AG10803 (cell line): ENCODE measurements around the gene ARHGEF19.
"Not testable (repeated sequence)": the region's sequence is repeated elsewhere in the genome, so short reads cannot be mapped to it uniquely, and the experiment has no call there.

Experiments used
- DNase-seq: peaks from one replicate; pipeline ENCODE4 v3.0.0; 2010; ENCODE audit warnings: low read depth
- H3K4me3 ChIP-seq: 2 replicates; pipeline ENCODE4 v1.5.1; 2011; ENCODE audit warnings: mild to moderate bottlenecking, low read length, control low read depth
- TF ChIP-seq, protein P1 (sequence below): conservative IDR thresholded peaks from 2 replicates; pipeline ENCODE4 v1.5.1; 2011; ENCODE audit warnings: mild to moderate bottlenecking, low read length, control low read depth, inconsistent platforms

The ARHGEF19 gene

DNA sequence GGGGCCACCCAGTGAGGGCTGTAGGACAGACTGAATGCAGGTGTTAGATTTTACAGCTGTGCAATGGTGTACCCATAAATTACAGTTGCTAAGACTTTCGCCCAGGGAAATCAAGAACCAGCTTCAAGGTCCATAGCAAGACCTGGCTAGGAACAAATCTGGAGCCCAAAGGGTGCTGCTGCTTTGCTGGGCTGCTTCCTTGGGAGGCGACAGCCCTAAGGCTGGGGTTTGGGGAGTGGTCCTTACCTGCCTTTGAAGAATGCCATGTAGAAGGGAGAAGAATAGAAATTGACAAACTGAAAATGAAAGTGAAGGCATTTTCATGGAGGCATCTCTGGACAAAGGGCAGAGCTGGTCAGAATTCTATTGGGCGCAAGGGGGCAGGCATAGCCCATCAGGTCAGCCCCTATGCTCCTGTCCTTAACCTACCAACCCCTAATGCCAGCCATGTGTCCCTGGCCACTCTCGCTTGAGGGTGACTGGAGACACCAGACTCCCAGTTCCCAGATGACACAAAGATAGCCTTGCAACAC is 7.6 kb upstream of the ARHGEF19 start:
- H3K4me3 ChIP-seq = no peak overlapping the region
- TF ChIP-seq, protein P1, sequence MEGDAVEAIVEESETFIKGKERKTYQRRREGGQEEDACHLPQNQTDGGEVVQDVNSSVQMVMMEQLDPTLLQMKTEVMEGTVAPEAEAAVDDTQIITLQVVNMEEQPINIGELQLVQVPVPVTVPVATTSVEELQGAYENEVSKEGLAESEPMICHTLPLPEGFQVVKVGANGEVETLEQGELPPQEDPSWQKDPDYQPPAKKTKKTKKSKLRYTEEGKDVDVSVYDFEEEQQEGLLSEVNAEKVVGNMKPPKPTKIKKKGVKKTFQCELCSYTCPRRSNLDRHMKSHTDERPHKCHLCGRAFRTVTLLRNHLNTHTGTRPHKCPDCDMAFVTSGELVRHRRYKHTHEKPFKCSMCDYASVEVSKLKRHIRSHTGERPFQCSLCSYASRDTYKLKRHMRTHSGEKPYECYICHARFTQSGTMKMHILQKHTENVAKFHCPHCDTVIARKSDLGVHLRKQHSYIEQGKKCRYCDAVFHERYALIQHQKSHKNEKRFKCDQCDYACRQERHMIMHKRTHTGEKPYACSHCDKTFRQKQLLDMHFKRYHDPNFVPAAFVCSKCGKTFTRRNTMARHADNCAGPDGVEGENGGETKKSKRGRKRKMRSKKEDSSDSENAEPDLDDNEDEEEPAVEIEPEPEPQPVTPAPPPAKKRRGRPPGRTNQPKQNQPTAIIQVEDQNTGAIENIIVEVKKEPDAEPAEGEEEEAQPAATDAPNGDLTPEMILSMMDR = no peak

DNA sequence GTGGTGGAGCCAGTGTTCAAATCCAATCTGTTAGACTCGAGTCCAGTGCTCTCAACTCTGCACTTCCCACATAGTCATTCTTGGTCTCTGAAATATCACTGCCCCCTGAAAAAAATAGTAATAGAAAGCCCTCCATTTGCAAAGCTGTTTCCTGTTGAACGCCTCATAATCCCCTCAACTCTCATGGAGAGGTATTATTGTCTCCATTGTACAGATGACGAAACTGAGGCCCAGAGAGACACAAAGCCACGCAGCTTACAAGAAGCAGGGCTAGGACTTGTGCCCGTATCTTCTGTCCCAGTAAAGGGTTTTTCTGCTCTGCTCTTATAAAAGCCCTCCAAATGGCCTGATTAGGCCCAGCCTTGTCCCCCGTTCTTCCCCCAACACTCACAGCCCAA is 6.2 kb upstream of the ARHGEF19 start:
- DNase-seq = no peak
- no peak overlapping the region for H3K4me3 ChIP-seq
- TF ChIP-seq, protein P1 = no peak

More for the DNA sequence above, 7.6 kb upstream of the ARHGEF19 start:
- DNase-seq = no peak

DNA sequence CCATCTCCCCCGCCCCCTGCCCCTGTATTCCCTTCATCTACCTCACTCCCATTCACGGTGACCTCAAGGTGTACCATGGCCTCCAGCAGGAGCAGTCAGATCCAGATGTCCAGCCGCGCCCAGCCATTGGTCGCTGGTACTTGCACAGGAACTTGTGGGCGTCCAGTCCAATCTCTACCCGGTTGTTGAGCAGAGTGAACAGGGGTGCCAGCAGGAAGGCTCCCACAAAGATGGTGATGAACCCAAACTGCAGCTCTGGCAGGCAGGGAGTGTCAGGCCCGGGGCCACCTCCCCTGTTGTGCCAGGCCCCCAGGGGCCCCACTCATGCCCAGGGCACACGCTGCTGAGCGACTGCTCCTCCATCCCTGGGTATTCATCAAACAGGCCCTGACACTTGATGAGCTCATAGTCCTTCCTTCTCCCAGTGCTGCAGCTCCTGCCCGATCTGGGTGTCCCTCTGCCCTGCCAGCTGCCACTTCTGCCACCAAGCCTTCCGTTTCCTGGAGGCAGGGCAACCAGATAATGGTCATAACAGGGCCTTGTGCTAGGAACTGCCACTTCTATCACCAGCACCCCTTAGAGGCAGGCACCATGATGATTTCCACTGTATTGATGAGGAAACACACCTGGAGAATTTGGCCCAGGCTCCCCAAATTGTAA is 5.7 kb upstream of the ARHGEF19 start:
- no peak for DNase-seq
- TF ChIP-seq, protein P1 = no peak
- H3K4me3 ChIP-seq = no peak overlapping the region; the same call in 1 of the 2 replicates

DNA sequence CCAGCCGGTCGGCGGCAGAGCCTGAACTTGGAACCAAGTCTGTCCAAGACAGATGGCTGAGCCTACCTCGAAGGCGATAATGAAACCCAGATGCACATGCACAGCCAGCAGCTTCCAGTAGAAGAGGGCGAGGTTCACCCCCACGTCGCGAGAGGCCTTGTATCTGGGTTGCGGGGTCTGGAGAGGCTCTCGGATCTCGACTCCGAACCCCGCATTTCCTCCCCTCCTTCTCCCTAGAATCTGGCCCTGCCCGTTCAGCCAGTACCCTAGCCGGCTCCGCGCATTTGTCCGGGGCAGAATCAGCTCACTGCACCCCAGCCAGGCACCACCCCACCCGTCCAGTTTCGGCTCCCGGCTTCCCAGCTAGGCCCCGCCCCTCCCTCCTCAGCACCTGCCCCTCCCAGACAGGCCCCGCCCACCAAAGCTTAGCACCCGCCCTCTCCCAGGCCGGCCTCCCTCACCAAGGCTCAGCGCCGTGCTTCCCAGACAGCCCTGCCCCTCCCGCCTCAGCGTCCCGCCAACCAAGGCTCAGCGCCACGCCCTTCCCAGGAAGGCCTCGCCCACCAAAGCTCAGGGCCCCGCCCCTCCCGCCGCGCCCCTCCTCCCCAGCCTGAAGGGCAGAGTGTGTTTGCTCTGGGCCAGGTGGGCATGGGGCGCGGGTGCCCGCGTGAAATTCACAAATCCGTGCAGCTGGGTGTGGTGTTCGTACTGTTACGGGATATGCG is 4.8 kb upstream of the ARHGEF19 start:
- peak; percentile 96 for DNase-seq
- H3K4me3 ChIP-seq = peak overlapping the region; percentile 63
- TF ChIP-seq, protein P1 = no peak

DNA sequence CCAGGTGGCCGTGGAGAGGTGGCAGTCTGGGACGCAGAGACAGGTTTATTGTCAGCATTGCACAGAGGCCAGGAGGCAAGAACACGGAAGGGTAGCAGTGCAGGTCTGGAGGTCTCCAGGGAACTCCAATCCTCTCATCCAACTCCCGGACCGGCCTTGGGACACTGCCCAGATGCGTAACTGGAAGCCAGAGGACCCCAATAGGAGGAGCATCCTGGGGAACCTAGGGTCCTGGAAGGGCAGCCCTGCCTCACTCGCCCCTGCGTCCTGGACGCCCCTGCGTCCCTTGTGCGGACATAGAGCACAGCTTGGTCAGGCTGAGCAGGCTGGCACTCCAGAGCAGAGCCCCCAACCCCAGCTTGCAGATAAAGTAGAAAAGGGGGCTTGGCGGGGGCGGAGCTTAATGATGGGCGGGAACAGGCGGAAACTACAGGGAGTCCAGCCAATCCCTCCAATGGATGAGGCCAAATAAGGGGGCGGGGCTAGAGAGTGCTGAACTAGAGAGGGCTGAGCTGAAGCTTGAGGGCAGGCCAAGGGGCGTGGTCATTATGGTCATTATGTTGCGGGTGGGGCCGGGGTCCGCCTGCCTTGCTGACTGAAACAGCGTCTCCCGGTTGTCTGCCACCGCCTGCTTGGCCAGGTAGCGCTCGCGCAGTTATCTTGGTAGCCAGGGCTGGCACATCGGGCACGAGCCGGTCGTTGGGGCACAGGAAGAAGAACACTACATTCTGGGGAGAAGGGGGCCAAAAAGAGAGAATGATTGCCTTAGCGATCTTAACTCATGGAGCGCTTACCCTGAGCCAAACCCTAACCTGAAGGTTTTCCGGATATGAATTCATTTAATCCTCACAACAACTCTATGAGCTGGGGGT is 3.7 kb upstream of the ARHGEF19 start:
- H3K4me3 ChIP-seq = peak overlapping the region; percentile 63
- DNase-seq = peak; percentile 43
- TF ChIP-seq, protein P1 = no peak

DNA sequence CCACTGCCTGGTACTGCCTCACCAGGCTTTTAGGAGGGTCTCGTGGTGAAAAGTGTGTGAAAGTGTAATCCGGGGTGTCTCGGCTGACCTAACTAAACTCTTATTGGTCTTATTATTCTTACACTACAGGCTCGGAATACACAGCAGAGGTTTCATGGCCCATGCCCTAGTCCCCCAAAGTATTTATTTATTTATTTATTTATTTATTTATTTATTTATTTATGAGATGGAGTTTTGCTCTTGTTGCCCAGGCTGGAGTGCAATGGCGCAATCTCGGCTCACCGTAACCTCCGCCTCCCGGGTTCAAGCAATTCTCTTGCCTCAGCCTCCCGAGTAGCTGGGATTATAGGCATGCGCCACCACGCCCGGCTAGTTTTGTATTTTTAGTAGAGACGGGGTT is 2.8 kb upstream of the ARHGEF19 start:
- H3K4me3 ChIP-seq, DNase-seq: not testable (repeated sequence)

DNA sequence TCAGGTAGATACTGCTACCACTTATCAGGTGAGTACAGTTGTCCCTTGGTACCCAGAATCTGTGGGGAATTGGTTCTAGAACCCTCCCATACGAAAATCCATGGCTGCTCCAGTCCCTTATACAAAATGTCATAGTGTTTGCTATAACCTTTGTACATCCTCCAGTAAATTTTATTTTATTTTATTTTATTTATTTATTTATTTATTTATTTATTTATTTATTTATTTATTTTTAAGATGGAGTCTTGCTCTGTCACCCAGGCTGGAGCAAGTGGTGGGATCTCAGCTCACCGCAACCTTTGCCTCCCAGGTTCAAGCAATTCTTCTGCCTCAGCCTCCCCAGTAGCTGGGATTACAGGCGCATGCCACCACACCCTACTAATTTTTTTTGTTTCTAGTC is 1.1 kb upstream of the ARHGEF19 start:
- not testable (repeated sequence) for H3K4me3 ChIP-seq, DNase-seq
